NCI-H146 treated with DMSO at 0.1 percent for 48 hours (cell line): ENCODE data around the gene MTCL1.
A peak's percentile ranks its signal among the peaks of the same experiment; 100 is the strongest.

Experiments used
- DNase-seq: peaks from one replicate; lab custom pipeline; 2025; ENCODE audit not compliant: unreplicated experiment; lab: John Stamatoyannopoulos, UW

MTCL1 gene

GRCh38 chr18:8788503-8789429 is 83.4 kb downstream of the MTCL1 start:
- DNase-seq, result no peak

DNA sequence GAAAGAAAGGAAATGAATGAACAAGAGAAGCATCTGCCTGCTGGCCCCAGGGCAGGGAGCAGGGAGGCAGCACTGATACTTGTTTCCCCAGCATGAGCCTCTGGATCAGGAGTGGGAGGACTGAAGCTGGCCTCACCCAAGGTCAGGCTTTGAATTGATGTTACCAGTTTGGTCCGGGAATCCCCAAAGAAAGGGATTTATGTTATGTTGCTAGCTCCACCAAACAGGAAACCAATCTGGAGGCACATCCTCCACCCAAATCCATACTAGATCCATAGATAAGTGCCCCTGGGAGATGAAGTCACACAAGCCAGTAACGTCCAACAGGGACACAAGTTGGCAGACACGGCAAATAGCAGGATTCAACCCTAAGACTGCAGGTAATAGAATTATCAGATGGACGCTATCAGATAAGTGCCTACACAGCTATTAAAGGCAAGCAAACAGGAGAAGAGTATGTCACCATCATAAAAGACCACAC is 85.9 kb downstream of the MTCL1 start:
- DNase-seq, result no peak

DNA sequence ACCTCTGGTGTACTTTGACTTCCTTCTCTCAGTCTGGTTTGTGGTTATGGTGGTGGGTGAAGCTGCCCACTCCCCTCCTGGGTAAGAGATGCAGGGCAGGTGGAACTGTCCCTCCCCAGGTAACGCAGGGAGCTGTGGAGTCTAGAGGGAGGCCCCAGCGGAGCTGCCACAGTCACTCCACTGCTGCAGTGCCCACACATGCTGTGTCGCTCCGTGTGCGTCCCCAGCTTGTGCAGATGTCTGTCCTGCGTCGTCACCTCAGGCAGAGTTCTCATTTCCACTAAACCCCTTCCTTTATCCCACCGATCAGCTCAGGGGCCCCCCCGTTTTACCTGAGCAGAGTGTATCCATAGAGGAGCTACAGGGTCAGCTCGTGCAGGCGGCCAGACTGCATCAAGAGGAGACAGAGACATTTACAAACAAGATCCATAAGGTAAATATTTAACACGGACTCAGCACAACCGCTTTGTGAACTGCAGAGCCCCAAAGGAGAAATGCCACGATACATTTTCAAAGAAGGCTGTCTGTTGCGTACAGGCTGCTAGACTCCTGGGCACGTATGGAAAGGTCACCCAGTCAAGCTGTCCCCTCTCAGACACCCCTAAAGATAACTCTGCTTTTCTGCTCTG is 87.4 kb downstream of the MTCL1 start:
- DNase-seq, result no peak

- no peak for DNase-seq
These were observed 88.2 kb downstream of the MTCL1 start for GRCh38 chr18:8793445-8794155.

- no peak for DNase-seq
These were observed 89.0 kb downstream of the MTCL1 start for GRCh38 chr18:8794156-8794933.

GRCh38 chr18:8794934-8795280 is 89.6 kb downstream of the MTCL1 start:
- DNase-seq, result no peak

DNA sequence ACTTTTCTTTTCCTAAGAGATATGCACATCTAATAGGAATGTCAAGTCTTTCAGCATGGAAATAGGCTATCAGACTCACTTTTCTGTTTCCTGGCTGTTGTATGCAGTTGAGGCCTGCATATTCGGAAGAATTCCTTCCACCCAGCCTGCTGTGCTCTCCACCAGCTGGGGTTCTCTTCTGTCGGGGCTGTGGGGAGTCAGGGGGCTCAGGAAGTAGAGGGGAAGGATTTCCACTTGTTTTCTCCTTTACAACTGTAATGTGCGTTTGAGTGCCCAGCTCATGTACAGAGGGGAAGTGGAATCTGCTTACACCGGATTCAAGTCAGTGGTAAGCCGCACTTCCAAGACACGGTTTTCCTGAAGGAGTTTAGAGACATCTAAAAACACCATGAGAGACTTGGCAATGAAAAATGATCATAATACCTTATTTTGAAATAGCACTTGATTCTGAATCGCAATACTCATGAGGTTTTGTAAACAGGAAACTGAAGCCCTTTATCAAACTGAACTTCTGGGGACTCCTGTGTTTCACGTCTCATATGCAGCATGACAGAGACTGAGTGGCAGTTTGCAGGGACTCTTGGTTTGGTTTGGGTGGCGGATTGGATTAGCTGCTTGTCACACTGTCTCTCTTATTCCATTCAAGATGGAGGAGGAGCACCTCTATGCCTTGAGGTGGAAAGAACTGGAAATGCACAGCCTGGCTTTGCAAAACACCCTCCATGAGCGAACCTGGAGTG is 90.4 kb downstream of the MTCL1 start:
- no peak for DNase-seq

GRCh38 chr18:8797206-8797605 is 91.8 kb downstream of the MTCL1 start:
- DNase-seq, result no peak

GRCh38 chr18:8799001-8799400 is 93.6 kb downstream of the MTCL1 start:
- DNase-seq, result no peak

DNA sequence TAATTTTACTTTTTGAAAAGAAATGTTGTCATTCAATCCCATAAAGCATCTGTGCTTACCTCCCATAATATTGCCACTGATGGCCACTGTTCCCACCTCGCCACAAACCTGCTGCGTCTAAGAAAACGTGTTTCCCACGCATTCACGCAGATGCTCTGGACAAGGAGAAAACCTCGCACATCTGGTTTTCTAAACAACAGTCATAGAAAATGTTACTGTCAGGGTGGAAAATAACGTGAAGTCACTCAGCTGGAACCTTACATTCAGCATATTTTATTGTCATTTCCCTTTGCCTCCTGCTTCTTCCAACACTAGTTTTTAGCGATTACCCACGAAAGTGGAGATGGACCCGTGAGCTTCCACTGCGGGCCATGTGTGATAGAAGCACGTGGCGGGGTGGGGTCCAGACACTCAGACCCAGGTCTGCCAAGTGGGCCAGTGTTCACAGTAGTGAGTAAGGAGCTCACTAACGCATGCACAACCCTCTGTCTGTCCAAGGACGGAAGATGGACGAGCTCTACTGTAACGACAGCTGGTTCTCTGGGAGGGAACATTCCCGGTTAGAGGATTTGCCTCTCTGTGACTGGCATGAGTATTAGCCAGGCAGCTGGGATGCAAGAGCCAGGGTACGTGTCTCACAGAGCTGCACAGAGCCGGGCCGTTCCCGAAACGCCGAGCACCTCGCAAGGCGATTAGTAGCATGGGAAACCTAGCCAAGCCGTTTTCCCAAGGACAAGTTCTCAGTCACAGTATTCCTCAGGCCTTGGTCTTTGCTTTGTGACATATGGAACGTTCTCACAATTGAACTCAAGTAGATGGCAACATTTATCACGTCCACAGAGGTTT is 94.5 kb downstream of the MTCL1 start:
- DNase-seq, result no peak

GRCh38 chr18:8800445-8800844 is 95.1 kb downstream of the MTCL1 start:
- no peak for DNase-seq

DNA sequence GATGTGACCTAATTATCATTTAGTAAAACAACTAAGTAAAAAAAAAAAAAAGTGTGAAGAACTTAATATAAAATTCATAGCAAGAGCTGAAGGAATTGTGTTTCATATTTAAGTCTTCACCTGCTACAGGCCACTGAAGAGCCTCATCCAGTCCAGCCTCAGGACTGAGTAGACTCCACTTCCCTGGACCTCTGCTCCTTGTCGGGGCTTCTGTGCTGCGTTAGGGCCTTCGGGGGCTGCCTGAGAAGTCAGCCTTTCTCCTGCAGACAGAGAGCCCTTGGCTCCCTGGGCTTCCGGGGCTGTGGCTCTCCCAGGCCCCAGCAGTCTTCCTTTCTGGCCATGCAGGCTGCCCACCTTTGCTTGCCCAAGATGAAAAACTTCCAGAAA is 95.5 kb downstream of the MTCL1 start:
- no peak for DNase-seq

- DNase-seq, result no peak
These were observed 96.0 kb downstream of the MTCL1 start for GRCh38 chr18:8801263-8801901.

DNA sequence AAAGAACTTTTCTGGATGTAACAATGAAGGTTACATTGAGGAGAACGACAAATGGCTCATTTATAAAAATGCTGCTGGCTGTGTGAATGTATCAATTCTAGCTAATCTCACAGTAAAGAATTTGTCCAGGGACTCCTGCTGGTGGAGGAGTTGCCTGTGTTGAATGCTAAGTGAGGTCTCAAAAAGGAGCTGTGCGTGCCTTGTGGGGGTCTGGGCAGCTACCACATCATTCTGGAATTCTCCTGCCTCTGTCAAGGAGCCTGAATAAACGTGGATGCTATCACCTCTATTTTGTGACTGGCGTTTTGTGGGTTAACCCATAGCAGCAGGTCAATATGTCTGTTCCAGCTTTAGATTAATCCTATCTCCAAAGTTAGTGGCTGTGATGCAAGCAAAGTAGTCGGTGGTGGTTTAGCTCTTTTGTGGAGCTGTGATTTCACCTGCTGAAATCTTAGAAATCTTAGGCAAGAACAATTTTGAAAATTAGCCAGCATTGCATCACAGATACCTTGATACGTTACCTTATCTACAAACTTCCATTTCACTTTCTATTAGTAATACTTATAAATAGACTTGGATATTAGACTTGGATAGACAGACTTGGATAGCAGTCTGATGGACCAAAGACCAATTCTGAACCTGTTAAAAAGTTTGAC is 96.8 kb downstream of the MTCL1 start:
- DNase-seq, result no peak

DNA sequence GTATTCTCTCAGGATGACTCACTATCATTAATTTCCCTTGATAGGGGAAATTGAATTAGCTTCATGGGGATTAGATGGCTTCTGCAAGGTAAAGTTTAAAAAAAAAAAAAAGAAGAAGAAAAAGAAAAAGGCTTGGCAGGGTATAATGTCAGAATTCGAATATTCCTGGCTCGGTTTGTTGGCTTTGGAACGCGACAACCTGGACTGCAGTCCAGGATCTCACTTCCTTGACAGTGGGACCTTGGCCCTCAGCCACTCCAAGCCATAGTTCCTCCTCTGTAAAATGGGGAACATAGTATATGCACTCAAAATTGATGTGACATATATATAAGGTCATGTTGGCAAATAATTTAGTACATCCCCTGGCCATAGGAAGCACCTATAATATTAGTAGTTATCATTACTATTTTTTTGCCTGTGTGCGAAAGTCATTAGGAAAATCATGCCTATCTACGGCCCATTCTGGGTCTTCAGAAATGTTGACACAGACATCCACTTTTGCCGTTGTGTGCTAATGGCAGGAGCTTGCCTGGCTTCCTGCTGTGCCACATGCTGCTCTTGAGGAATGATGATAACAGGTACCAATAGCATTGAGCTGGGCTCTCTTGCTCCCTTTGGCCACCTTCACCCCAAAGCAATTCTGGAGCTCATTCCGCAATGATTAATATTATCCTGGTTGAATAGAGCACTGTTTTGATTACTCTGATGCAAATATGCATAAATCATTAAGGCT is 97.9 kb downstream of the MTCL1 start:
- peak; percentile 73 for DNase-seq

- DNase-seq, result no peak
These were observed 98.6 kb downstream of the MTCL1 start for GRCh38 chr18:8803957-8804356.

DNA sequence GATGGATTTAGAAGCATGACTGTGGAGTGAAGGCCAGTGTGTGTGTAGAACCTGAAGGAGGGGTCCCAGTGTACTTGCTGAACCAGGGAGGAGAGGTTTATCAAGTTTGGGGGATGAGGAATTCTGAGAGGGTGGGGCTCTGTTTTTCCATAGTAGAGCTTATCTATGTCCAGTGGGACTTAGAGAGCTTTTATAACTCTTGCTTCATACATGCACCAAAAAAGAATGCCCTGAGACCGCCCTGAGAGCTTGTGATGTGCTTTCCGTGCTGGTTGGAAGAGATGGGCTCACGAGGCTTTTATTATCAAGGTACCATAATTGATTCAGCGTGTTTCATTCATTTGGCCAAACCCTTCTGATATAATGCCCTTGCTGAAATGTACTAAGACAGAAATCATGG is 100.2 kb downstream of the MTCL1 start:
- no peak for DNase-seq
